HG03520 (cell line): ENCODE data around the gene CAPN13.

Experiments
- ATAC-seq: cut with Tn5 transposase; IDR thresholded peaks from one replicate; pipeline ENCODE4 v1.9.1; 2021; ENCODE audit warnings: mild to moderate bottlenecking, moderate library complexity; ENCODE audit not compliant: unreplicated experiment

The CAPN13 gene

DNA sequence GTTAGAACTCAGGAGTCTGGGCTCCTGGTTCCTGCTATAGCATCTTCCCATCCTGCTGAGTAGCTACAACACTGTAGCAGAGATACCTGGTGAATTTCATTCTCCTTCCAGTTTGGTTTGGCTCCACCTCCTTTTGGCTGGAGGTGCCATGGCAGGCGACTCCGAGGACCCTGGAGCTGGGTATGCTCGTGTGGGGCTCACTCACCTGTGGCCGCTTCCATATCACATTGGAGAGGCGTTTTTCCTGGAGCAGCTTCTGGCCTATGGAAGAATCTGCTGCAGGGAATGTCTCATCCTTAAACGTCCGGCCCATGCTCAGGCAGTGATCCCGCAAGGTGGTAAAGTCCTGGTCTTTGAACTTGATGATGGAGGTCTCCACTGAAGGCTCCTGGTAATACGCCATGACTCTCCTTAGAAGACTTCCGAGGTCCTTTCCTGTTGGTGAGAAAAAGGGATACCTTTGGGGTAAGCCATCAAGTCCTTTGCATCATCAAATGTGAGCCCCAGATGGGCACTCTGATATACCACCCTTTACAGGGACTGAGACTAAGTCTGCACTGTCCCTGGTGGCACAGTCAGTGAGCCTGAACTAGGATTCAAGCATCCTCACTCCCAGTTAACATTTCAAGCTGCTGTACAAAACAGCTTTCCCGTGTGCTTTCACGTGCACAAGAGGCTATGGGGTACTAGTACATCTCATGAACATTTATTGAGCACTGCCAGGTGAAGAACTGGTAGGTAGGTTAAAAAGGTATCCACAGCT lies 20.1 kb downstream of the CAPN13 start:
- no peak for ATAC-seq

DNA sequence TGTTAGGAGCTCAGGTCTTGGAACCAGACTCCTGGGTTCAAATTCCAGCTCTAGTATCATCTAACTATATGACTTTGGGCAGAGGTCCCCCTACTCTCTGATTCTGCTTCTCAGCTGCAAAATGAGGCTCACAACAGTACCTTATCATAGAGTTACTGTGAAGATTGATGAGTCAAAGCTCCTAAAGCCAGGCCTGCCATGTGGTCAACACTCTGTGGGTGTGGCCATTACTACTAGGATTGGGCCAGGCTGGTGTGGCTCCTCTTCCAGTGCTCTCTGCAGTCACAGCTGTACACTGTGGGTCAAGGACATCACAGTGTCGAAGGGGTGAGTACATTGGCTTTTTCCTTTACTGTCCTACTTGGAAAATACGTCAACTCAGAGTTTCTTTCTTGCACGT lies 22.6 kb downstream of the CAPN13 start:
- ATAC-seq = no peak

- no peak for ATAC-seq
These were observed 25.2 kb downstream of the CAPN13 start for GRCh38 chr2:30781961-30782533.

DNA sequence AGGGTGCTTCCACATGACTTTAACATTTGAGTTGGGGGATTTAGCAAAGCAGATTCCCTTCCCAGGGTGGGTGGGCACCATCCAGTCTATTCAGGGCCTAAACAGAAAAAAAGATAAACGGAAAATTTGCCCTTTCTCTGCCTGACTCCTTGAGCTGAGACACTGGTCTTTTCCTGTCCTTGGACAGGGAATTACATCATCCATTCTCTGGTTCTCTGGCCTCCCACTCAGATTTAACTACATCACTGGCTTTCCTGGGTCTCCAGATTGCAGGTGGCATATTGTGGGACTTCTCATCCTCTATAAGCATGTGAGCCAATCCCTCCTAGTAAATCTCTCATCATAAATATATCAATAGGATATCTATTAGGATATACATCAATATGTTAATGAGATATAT lies 25.8 kb downstream of the CAPN13 start:
- ATAC-seq = no peak

DNA sequence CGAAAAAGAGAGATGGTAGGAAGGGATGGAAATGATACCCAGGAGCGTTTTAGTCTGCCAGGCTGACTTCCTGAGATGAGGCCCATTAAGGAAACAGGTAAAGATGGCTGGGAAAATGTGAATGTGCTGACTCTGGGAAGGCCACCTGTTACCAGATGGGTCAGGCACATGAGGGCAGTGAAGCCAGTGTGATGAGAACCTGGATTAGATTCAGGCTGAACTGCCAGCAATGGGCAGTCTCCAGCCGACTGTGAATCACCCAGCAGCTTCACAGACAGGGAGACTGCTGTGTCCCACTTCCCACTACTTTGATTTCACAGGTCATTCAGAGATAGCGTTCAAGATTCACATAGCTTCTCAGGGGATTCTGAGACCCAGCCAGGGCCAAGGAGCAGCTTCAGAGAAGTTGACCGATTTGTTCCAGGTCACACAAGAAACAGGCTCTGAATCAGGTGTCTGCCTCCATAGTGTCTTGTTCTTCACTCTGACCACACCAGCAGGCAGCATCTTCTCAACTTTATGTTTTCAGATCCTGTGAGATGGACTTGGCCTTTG lies 26.4 kb downstream of the CAPN13 start:
- ATAC-seq = no peak

- no peak for ATAC-seq
These were observed 28.6 kb downstream of the CAPN13 start for GRCh38 chr2:30778611-30779010.

DNA sequence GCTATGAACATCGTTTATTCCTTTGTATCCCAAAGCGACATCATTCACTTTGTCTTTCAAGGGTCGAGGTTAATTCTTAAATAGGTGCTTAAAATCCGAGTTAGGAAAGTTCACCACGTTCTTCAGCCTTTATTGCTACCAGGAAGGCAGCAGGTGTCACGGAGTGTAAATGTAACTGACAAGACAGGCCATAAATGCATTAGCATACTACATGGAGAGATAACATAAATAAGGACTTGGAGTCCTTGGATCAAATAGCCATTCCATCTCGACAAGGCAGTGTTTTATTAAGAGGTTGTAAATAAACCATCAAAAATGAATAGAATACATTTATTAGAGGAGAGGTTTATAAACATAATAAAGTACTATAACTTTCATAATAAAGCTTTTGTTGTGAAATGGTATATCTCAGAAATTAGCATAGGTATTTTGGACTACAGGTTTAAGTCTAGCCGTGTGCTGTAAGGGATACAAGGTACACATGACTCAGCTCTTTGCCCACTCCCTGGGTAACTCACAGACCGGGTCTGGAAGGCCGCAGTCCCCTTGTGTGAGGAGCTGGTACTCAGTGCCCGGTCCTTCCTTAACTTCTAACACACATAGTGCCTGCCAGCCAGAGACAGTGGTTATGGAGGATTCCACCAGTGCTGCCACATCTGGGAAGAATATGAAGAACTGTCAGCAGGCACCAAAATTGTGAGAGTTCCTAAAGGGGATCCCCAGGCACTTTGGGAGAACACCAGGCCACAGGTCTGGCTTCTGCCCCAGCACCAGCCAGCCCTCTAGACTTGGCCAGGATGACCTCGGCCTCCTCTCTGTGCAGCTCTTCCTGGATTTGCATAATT lies 29.4 kb downstream of the CAPN13 start:
- no peak for ATAC-seq

- ATAC-seq = no peak
These were observed 30.2 kb downstream of the CAPN13 start for GRCh38 chr2:30776831-30777635.

DNA sequence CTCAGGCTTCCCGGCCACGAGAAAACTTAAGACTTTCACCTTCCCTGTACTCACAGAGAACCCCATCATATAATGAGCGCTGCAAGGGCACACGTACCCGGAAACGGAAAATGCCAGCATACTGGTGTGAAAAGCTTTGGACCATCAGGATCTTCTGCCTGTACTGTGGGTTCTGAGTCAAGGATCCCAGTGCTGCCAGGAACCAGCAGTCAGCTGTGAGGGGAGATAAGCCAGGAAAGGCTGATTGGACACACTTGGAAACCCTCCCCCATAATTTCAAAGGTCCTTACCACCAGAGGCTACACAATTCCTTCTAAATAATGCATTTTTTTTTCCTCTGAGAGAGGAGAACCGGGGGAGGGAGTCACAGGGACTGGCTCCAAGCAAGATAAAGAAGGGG lies 31.4 kb downstream of the CAPN13 start:
- ATAC-seq = no peak

- ATAC-seq = no peak
These were observed 35.1 kb downstream of the CAPN13 start for GRCh38 chr2:30772021-30772705.

DNA sequence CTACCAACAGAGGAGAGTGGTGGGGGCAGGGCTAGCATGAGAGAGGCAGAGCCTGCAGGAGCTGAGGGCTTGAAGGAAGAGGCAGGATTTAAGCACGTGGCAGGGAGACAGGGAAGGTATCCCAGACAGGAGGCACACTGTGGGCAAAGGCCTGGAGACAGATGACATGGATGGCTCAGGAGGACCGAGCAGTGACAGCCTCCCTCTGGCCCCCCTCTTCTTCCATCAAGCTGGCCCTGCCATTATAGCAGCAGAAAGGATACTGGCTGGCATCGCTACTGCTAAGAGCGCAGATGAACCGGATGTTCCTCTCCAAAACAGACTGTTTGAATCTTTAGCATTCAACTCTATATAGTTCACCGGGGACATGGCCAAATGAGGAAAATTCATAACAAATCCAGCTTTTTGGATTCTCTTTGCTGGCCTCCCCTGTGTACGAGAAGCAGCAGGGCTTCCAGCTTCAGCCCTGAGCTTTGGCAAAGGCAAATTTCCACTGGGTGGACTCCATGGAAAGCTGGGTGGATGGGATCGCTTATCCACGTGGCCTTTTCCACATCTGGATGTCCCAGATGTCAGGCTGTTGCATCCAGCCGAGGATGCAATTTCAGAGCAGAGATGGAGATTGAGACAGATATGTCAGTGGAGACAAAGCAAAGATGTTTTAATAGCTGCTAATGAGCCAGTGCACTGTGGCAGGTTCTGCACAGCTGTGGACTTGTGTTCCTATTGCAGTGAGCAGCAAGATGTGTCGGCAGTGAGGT lies 36.2 kb downstream of the CAPN13 start:
- no peak for ATAC-seq

- ATAC-seq = no peak
These were observed 37.3 kb downstream of the CAPN13 start for GRCh38 chr2:30769891-30770462.

DNA sequence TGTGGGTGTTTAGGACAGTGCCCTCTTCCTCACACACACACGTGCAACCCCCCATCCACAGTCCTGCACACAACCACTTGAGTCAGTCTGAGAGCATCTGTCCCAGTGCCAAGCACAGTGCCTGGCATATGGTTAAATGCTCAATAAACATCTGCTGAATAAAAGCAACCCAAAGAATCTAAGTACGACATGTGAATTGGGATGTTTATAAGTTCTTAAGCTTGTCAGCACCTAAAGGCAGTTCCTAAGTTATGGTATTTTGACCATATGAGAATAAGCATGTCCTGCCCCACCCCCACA lies 37.8 kb downstream of the CAPN13 start:
- no peak for ATAC-seq

DNA sequence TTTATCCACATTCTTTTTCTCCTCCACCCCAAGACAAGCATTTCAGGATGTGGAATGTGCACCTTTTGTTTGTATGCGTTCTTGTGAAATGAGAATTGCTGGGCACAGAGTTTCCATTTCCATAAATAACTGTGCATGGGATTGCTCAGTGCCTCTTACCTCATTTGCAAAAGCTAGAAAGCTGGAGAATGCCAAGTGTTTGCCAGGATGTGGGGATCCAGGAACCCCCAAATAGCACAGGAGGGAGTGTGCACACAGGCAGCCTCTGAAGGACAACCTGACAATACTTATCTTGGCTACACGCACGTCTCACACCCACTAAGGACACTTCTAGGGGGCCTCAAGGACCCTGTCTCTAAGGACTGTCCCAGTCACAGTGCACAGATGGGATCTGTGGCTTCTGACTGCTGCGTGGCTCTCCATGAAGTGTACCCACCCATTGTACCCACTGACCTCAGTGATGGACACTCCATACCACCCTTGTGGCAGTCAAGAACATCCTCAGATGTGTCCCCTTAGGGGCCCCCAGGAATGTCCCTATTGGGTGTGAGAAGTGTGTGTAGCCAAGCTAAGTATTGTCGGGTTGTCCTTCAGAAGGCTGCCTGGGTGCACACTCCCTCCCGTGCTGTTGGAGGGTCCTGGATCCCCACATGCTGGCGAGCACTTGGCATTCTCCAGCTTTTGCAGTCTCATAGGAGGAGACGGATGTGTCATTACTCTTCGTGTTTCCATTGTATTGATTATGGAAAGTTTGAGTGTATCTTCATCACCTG lies 38.4 kb downstream of the CAPN13 start:
- ATAC-seq = no peak

DNA sequence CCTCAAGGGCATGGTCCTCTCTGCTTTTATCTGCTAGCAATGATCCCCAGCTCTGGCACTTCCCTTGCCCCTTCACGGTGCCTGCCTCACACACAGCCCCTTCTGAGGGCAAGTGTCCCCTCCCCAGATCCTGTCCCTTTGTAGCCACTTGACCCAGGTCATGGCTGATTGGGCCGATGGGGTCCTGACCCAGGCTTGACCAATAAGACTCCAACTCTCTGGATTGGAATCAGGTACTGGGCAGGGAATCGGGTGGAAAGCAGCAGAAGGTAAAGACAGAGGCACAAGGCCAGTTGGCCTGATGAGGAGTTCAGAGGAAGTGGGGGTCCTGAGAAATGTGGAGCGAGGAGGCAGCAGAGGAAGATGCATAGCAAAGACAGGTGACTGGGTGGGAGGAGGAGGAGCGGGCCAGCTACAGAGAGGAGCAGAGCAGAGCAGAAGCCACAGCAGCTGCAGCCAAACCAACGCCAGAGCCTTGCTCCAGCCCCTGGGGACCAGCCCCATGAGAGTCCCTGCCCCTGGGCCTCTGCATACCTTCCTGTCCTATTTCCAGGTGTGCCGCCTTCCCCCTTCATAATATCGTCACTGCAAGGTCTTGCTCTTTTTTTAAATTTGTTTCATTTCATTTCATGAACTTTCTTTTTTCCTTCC lies 39.1 kb downstream of the CAPN13 start:
- ATAC-seq = no peak

DNA sequence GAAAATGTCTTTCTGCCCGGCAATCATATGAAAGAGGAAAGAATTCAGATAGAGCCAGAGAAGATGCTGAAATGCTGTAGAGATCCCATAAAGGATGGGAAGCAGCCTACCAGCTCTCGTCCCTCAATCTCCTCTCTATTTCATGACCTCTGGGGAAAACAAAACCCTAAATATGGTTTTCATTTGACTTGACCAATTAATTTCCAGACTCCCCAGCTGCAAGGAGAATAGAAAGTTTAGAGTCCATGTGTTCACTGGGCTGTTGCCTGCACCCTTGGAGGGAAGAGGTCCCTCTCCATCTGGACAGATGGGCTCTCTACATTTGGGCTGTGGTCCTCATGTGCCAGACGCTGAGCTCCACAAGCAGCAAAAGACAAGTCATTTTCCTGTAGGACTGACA lies 40.6 kb downstream of the CAPN13 start:
- ATAC-seq = no peak

- ATAC-seq = no peak
These were observed 41.3 kb downstream of the CAPN13 start for GRCh38 chr2:30765876-30766470.

DNA sequence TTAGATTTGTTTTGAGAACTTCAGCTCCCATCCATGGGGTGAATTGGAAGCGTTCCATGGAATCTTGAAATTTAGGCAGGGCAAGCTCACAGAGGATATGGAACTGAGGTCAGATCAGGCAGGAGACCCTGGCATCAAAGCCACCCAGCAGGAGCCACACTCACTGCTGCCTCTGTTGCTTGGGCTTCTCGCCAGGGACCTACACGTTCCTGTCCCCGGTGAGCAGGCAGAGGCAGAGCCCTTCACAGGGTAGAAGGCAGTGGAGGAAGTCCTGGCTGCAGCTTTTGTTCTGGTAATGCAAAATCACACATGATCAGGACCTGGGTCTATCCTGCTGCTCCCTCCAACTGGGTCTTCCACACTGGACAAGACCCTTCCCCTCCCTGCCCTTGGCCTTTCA lies 42.1 kb downstream of the CAPN13 start:
- ATAC-seq = no peak
